EL (cell line): Measurements from ENCODE around the gene RASGRP1.

Experiments used
- DNase-seq: peaks from one replicate; pipeline ENCODE4 v3.0.0-alpha.2; 2016

The RASGRP1 gene

DNA sequence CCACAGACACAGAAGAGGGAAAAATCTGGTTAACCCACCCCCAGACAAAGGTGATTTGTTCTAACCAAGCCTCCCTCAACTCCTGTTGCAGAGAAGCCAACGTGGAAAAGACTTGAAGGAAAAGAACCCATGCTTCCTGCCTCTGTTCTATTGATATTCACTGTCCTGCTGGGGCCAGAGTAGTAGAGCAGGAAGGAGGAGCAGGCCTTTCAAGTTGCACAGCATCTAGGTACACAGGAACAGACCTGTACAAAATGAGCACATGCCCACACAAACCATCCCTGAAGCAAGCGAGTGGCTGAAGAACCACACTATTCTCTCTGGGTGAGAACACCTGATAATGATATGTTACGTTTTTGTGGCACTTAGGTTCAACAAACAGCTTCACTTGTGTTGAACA, 29.9 kb downstream of the RASGRP1 start:
- DNase-seq: no peak

DNA sequence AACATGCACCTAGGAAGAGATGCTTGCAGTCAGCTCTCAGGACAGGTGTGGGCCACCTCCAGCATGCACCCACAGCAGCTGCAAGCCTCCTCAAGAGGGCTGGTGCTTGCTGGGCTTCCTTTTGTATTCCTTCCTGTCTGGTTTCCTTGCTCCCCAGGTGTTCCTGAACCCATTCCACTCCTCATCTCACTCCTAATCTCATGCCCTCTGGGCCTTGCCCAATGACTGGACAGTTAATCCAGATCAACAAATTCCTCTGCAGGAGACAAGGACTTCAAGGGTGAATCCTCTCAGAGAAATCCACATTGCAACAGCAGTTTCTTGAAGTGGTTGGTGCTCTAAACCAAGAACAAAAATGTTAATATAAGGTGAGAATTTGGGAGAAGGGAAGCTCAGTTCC, 30.7 kb downstream of the RASGRP1 start:
- DNase-seq: no peak

DNA sequence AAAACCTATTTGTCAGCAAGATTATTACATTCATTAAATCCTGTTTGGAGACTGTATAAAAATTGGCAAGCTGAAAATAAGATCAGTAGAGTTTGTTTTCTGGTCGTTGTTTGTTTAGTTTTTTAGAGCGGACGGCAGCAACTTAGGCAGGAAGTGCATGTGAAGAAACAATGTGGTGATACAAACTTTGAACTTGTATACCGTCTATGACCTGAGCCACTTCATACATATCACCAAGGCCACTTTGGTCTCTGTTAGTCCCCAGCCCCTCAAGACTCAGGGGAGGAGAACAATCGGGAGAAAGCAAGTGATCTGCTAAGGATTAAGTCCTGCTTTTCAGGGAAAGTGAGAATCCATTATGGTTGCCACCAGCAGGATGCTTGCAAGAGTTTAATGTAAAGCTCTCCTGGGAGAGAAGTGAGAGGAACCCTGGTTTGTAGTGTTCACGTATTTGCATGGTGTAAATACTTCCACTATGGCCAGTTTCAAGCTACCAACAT, 31.1 kb downstream of the RASGRP1 start:
- no peak for DNase-seq

DNA sequence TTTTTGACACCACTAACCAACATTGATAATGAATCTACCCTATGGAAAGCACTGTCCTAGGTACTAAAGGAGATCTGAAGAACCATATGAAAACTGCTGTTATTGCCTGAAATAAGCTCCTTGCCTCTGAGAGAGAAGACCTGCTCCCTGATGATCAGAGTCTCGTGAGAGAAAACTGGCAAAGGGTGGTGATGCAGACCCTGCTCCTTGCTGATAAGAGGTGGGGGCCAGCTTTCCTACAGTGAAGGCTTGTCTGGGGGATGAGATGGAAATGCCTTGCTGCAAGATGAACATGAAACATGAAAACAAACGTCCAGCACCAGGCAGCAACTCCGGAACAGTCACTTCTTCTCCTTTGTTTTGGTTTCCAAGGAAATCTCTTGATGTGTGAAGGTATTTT, 31.9 kb downstream of the RASGRP1 start:
- no peak for DNase-seq

DNA sequence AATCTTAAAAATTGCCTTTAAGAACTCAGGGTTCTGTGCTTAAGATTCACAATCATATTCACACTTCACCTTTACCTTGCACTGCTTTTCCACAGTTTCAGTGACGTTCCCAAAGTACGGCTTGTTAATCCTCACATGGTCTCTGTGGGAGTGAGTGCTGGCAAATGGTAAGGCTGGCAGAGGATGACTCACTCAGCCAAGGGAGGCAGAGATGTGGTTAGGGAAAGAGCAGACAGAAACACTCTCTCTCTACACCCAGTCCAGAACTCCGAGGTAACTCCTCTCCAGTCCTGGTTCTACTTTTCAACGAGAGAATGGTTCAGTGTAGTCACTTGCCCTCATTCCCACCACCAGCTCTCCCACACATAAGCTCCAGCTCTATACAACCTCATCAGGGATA, 33.1 kb downstream of the RASGRP1 start:
- DNase-seq: peak; percentile 76

DNA sequence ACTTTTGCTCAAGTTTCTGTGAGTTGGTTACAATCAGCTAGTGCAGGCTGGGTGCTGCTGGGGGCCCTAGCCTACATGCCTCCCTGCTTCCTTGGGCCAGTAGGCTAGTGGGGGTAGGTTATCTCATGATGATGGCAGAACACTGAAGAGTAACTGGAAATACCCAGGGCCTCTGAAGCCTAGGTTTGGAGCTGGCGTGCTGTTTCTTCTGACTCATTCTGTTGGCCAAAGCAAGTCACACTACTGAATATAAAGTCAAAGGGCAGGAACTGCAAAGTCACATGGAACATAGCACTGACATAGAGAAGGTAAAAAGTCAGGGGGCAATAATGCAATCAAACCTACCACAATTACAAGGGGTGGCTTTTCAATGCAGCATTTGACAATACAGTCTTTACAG, 34.5 kb downstream of the RASGRP1 start:
- DNase-seq: peak; percentile 31

DNA sequence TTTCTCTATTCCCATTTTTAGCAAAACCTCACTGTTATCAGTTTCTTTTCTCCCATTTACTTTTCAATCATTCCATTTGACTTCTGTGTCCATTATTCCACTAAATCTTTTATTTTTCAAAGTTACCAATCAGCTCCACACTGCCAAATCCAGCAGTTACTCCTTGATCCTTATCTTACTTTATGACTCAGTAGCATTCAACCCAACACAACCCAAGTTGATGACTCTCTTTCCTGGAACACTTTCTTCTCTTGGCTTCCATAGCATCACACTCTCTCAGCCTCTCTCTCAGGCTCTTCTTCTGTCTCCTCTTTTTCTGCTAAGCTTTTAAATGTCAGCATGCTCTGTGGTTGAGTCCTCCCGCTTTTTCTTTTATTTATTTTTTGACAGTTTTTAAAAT, 36.3 kb downstream of the RASGRP1 start:
- DNase-seq: peak; percentile 67

DNA sequence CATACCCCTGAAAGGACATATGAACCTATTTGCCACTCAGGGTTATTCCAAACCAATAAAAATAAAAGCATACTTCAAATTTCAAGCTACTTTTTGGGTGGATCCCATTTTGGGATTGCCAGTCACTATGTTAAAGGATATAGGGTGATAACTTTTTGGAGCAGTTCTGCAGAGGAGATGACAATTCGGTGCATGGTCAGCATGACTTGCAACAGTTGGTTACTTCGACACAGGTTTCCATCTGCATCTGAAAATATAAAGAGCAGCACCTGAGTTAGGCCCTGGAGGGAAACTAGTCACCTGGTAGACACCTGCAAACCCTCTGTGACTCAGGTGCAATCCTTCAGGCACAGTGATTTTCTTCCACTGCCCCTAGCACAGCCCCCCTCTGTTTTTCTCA, 38.5 kb downstream of the RASGRP1 start:
- no peak for DNase-seq

DNA sequence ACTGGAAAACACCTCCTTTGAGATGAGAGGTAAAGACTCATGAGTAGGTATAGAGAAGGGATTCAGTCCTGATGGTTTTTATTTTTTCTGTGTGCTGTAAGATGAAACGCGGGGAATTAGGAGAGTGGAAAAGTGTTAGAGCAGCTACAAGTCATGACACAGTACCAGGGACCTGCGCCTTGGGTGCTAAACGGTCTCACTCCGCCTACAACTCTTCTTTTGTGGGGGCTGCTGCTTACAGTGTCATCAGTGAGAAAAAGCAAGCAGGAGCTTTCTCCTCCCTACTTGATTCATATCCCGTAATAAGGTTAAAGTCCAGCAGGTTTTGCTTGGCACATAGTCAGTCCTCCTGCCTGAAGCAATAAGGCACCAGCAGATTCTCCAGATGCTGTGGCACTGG, 39.1 kb downstream of the RASGRP1 start:
- no peak for DNase-seq

DNA sequence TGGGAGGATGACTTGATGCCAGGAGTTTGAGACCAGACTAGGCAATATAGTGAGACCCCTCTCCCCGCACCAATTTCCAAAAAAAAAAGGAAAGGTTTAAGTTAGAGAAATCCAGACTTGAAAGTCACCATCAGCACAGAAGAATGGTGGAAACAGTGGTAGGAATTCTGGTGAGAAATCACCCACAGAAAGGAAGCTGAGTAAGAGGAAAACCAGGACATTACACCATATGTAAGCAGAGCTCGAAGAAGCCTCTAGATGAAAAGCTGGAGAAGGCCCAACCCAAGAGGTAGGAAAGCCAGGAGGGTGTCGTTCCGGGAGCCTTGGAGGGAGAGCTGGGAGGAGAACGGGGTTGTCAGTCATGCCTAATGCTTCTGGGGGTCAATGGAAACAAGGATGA, 40.5 kb downstream of the RASGRP1 start:
- DNase-seq: peak; percentile 25

DNA sequence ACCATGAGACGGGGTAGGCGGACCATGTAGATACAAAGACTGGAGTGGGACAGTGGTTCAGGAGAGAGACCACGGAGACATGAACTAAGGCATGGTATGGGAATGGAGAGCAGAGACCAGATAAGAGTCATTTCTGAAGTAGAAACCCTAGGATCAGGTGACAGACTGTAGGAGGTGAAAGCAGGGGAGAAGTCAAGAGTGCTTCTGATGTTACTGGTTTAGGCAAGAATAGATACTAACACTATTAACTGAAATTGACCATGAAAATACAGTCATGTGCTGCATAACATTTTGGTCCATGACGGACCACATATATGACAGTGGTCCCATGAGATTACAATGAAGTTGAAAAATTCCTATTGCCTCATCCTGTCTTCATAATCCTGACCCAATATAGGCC, 41.7 kb downstream of the RASGRP1 start:
- DNase-seq: no peak

DNA sequence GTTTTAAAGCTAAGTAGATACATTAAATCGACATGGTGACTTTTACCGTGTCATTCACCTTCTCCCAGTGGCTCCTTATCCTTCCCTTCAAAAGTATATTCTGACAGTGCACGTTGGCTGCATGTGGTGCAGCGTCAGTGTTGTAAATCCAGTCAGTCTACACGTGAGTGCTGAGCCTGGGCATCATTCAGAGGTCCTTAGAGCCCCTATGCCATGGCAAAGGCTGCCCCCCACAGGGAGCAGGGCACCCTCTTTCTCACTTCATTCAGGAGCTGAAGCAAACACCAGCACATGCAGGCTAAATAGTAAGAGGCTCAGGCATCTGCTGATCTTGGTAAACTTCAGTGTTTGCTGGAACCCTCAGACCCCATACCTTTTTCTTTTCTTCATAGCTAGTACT, 43.3 kb downstream of the RASGRP1 start:
- no peak for DNase-seq

DNA sequence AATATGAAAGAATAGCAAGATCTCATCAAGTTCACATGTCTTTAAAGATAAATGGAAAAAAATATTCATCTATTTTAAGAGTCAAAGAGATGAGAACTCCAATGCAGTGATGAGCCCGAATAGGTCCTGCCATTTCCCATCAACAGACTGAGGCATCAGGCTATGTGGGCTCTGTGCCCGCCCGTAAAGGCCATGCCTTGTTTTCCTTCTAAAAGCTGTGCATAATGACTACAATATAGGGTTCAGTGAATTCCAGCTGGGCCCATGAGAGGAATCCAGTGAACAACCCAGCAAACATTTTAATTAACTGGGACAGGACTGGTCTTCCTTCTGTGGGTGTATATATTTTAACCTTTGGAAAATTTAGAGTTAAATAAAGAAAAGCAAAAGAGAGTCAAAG, 44.6 kb downstream of the RASGRP1 start:
- DNase-seq: no peak

DNA sequence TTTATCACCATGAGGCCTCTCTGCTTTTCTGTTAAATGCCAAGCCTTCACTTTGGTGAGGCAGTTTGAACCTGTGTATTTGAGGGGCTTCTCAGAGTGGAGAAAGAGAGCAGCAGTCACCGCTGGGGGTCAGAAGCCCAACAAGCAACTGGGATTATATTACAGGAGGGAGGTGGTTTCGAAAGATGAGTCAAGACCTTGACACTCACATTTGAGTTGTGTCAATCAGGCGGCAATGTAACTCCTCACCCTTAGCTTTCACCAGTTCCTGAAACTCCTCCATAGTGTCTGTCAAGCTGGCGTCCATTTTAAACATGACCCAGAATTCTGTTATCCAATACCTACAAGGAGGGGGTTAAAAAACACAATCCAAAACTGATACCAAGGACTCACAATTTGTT, 46.5 kb downstream of the RASGRP1 start:
- DNase-seq: no peak

DNA sequence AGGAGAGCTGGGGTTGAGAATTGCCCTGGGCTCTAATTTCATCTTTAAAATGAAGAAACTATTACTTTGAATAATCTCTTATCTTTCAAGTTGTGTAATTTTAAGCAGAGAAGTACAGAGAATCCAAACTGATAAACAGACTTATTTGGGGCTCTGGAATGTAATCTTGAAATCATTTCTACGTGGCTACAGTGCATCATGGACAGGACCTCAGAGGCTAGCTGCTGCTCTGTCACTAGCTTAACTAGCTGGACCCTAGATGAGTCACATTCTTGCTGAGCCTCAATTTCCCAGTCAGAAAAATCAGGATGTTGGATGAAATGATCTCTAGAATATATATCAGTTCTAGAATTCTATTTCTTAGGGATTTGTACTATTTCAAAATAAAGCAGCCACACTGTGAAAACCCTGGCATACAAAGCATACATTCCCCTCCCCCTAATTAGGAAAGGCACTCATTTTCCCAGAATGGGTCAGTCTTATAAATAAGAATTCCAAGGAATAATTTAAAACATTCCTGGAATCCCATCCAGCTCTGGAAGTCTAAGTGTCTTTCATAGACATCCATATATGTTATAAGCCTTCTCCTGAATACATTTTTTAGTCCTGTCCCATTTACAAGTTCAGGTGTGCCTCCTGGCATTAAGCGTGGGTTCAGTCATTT, 47.2 kb downstream of the RASGRP1 start:
- DNase-seq: peak; percentile 41

DNA sequence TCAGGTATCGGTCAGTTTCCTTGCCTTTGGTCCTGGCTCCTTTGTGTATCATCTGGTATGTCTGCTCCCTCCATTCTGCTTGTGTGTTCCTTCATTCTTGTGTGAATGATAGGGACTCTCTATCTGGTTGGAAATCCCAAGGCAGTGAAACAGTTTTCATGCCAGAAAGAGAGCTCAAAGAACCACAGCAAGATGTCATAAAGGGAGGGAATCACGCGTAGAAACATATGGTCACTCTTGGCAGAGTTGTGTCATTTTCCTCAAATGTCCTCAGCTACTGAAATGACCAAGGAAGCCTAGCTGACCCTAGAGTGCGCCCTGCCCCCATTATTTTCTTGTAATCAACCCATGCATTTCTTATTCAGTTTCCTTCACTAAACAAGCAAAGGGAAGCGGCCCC, 48.0 kb downstream of the RASGRP1 start:
- no peak for DNase-seq

DNA sequence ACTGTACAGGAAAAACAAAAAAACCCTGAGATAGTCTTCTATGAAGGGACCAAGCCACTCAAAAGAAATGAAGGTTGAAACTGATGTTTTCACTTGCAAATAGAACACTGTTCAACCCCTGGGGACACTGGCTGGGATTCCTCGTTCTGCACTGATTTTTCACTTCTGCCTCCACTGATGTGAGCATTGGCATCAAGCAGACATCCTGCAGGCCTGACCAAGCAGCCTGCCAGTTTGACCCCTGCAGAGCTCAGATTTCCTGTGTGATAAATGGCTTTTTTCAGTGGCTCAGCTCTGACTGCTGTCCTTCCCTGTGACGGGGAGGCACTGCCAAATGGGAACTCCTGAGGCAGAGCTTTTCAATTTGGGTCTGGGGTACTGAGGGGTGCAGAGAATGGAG, 50.0 kb downstream of the RASGRP1 start:
- peak; percentile 24 for DNase-seq

DNA sequence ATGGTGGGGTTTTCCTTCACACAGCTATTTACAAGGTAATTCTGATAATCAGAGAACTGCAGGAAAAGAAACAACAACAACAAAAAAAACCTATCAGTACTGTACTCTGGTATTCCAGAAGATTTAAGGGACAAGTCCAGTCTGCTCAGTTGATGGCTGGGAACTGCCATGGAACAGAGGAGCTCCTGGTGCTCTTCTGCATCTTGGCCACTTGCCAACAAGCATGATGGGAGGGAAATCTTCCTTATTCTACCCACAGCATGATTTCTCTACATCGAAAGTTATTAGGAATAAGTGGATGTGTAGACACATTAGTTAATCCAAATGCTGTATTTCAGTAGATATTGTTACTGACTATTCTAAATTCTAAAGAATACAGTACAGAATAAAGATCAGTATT, 51.7 kb downstream of the RASGRP1 start:
- DNase-seq: no peak

DNA sequence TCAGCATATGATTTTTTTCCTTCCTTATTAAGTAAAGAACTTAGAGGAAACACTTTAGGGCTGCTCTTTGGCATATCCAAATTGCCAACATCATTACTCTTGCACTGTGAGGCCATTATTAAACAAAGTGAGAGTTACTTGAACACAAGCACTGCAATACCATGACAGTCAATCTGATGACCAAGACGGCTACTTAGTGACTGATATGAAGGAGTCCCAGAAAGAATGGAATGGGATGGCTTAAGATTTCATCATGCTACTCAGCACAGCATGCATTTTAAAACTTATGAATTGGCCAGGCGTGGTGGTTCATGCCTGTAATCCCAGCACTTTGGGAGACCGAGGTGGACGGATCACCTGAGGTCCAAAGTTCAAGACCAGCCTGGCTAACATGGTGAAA, 55.5 kb downstream of the RASGRP1 start:
- no peak for DNase-seq

DNA sequence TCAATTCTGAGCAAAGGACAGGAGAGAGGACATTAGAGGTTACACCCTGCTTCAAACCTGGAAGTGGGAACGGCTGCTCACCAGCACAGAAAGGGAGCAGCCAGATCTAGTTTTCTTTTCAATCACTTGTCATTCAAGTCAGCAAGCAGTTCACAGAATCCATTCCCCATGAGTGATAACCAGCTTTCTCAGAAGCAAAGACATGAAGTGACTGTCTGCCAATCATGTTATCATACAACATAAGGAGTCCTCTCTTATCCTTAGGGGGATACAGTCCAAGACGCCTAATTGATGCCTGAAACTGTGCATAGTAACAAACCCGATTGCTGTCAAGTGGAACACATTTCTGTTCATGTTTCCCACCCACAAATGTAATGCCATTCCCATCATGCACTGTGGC, 56.0 kb downstream of the RASGRP1 start:
- DNase-seq: no peak

DNA sequence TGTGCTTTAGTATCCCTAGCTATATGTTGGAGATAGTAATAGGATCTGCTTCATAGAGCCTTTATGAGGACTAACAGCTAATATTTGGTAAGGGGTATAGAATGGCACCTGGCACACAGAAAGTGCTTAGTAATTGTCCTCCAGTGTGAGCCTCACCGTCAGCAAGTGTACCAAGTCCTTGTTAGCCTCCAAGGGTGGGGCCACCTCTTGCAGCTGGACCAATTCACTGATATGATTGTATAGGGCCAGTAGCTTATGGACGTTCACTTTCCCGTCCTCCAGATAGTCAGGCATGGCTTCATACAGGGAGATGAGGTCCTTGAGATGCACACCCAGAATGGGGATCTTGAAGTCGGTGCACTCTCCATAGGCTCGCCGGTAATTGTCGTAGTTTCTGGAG, 57.0 kb downstream of the RASGRP1 start:
- no peak for DNase-seq

DNA sequence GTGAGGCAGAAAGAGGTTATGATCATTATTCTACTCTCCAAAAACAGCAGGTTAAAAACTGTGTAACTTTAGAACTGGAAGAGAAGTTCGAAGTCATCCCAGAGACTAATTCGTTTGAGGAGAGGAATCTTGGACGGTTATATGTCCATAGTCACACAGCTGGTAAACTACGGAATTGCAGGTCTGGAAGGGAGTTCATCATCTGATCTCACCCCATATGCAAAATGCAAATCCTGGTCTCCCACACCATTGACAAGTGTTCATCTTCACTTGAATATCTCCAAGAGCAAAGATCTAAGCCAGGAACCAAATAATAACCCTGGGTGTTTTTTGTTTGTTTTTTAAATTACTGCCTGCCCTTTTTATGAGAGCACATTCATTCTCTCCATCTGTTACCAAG, 57.6 kb downstream of the RASGRP1 start:
- no peak for DNase-seq

DNA sequence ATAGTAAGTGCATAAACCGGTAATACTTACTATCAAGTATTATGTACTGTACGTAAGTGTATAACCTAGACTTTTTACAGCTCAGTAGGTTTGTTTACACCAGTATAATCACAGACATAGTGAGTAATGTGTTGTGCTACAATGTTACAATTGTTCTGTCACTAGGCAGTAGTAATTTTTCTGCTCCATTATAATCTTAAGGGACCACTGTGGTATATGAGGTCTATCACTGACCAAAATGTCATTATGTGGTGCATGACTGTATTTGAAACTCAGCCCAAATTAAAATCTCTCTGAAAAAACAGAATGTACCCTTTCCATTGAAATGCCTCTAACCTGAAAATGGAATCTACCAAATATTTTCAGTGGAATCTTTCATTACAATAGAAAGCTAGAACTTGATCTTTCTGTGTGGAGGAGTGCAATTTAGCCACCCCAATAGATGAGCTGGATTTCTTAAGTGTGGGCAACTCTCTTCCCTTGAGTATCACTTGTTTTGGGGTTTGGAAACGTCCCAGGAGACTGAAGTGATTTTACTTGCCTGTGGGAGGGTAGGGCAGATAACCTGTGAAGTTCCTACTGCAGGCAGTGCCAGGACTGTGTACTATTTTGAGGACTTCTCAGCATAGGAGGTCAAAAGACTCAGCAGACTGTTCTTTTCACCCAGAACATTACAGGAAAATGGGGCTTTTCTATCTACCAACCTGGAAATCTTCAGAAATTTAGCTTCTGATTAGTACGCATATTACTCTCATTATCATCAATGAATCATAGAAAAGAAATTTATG, 59.7 kb downstream of the RASGRP1 start:
- DNase-seq: no peak

DNA sequence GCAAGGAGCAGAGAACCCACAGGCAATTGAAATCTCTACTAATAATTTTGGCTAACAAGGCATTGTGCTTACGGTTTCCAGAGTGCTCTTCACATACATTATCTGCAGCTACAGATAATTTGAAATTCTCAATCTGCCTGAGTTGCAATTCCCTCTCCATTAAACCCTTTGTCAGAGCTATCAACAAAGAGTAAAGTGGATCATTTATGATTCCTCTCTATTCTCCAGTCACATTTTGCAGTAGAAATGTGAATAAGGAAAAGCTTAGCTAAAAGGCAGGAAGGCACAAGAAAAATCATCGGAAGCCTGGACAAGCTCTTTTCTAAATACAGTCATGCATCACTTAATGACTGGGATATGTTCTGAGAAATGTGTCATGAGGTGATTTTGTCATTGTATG, 61.1 kb downstream of the RASGRP1 start:
- no peak for DNase-seq

DNA sequence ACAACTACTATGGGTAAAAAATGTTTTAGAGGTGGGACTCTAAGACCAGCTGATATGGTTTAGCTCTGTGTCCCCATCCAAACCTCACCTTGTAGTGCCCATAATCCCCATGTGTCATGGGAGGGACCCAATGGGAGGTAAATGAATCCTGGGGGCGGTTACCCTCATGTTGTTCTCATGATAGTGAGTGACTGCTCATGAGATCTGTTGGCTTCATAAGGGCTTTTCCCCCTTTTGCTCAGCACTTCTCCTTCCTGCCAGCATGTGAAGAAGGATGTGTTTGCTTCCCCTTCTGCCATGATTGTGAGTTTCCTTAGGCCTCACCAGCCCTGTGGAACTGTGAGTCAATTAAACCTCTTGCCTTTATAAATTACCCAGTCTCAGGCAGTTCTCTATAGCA, 65.0 kb downstream of the RASGRP1 start:
- no peak for DNase-seq
